ENCODE data around the gene DEGS1. TPM values are rescaled to one million over a fixed set of nuclear protein-coding genes. Genes with fewer than 3 reads are reported as not detected.

The DEGS1 gene
- total and polyA plus RNA-seq, 2 experiments from 2014 or later, result 88.7 to 107 TPM

- Histone ChIP-seq H2AFZ (no peak overlapping the region), H3K9me3 (ENCODE audit: low read depth) (no peaks in the 10 kb centered on the region), H3K27ac (peak overlapping the region; percentile 83), H3K36me3 (replicated peaks; ENCODE audit: insufficient read depth, low read depth) (no peaks in the 10 kb centered on the region), H3K4me1 (ENCODE audit: insufficient read depth) (peaks cover 33% of the 10 kb centered on the region), H3K27me3 (no peaks in the 10 kb centered on the region), H4K20me1 (ENCODE audit: insufficient read depth, poor library complexity, severe bottlenecking) (no peaks in the 10 kb centered on the region), H3K9me2 (replicated peaks; ENCODE audit: insufficient read depth) (no peaks in the 10 kb centered on the region), H3K79me2 (no peaks in the 10 kb centered on the region), H3K4me2 (no peak overlapping the region), H3K4me3 (no peak overlapping the region)
- no peak for TF ChIP-seq EZH2 (IDR thresholded peaks at IDR 0.05; ENCODE audit: borderline replicate concordance)
- no peak for TF ChIP-seq EZH2phosphoT487 (IDR thresholded peaks at IDR 0.05; ENCODE audit: low read depth, severe bottlenecking, unreplicated experiment)
- TF ChIP-seq, protein P1, sequence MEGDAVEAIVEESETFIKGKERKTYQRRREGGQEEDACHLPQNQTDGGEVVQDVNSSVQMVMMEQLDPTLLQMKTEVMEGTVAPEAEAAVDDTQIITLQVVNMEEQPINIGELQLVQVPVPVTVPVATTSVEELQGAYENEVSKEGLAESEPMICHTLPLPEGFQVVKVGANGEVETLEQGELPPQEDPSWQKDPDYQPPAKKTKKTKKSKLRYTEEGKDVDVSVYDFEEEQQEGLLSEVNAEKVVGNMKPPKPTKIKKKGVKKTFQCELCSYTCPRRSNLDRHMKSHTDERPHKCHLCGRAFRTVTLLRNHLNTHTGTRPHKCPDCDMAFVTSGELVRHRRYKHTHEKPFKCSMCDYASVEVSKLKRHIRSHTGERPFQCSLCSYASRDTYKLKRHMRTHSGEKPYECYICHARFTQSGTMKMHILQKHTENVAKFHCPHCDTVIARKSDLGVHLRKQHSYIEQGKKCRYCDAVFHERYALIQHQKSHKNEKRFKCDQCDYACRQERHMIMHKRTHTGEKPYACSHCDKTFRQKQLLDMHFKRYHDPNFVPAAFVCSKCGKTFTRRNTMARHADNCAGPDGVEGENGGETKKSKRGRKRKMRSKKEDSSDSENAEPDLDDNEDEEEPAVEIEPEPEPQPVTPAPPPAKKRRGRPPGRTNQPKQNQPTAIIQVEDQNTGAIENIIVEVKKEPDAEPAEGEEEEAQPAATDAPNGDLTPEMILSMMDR (IDR thresholded peaks at IDR 0.05; ENCODE audit: poor library complexity), result no peak
- 56% methylated on average over 4 of the region's 4 CpGs for WGBS (ENCODE audit: low lambda C conversion rate, missing lambda C conversion rate)
- peak; percentile 52 for DNase-seq (ENCODE audit: low spot score)
Observed at GRCh38 chr1:224213438-224214119, 30.5 kb downstream of the DEGS1 start.

DNA sequence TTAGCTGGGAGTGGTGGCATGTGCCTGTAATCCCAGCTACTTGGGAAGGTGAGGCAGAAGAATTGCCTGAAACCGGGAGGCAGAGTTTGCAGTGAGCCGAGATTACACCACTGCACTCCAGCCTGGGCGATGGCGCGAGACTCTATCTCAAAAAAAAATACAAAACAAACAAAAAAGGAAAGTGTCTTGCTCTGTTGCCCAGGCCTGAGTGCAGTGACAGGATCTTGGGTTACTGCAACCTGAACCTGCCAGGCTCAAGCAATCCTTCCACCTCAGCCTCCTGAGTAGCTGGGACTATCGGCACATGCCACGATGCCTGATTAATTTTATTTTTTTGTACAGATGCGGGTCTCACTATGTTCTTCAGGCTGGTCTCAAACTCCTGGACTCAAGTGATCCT, 33.3 kb downstream of the DEGS1 start:
- Histone ChIP-seq H3K79me2 (no peaks in the 10 kb centered on the region), H3K4me2 (no peak overlapping the region), H3K4me3 (no peak overlapping the region), H3K36me3 (replicated peaks; ENCODE audit: insufficient read depth, low read depth) (no peaks in the 10 kb centered on the region), H3K27ac (no peak overlapping the region), H3K9me3 (ENCODE audit: low read depth) (no peaks in the 10 kb centered on the region), H3K4me1 (ENCODE audit: insufficient read depth) (peaks cover 25% of the 10 kb centered on the region), H4K20me1 (ENCODE audit: insufficient read depth, poor library complexity, severe bottlenecking) (no peaks in the 10 kb centered on the region), H3K9me2 (replicated peaks; ENCODE audit: insufficient read depth) (no peaks in the 10 kb centered on the region), H2AFZ (no peak overlapping the region), H3K27me3 (no peaks in the 10 kb centered on the region)
- no peak for DNase-seq (ENCODE audit: low spot score)
- 98% methylated on average over 7 of the region's 8 CpGs for WGBS (ENCODE audit: low lambda C conversion rate, missing lambda C conversion rate)
- TF ChIP-seq, protein P1 (IDR thresholded peaks at IDR 0.05; ENCODE audit: poor library complexity), result no peak
- no peak for TF ChIP-seq EZH2phosphoT487 (IDR thresholded peaks at IDR 0.05; ENCODE audit: low read depth, severe bottlenecking, unreplicated experiment)
- no peak for TF ChIP-seq EZH2 (IDR thresholded peaks at IDR 0.05; ENCODE audit: borderline replicate concordance)

GRCh38 chr1:224217655-224218623, 34.9 kb downstream of the DEGS1 start:
- Histone ChIP-seq H3K9me3 (ENCODE audit: low read depth) (no peaks in the 10 kb centered on the region), H3K4me2 (no peak overlapping the region), H3K4me3 (no peak overlapping the region), H2AFZ (peak overlapping the region; percentile 46), H3K4me1 (ENCODE audit: insufficient read depth) (peaks cover 13% of the 10 kb centered on the region), H3K36me3 (replicated peaks; ENCODE audit: insufficient read depth, low read depth) (no peaks in the 10 kb centered on the region), H4K20me1 (ENCODE audit: insufficient read depth, poor library complexity, severe bottlenecking) (no peaks in the 10 kb centered on the region), H3K27ac (peak overlapping the region; percentile 12), H3K9me2 (replicated peaks; ENCODE audit: insufficient read depth) (no peaks in the 10 kb centered on the region), H3K79me2 (no peaks in the 10 kb centered on the region), H3K27me3 (no peaks in the 10 kb centered on the region)
- TF ChIP-seq EZH2phosphoT487 (IDR thresholded peaks at IDR 0.05; ENCODE audit: low read depth, severe bottlenecking, unreplicated experiment) (no peak), EZH2 (IDR thresholded peaks at IDR 0.05; ENCODE audit: borderline replicate concordance) (no peak)
- TF ChIP-seq, protein P1 (IDR thresholded peaks at IDR 0.05; ENCODE audit: poor library complexity), result no peak
- WGBS (ENCODE audit: low lambda C conversion rate, missing lambda C conversion rate), result 85% methylated on average over 11 of the region's 11 CpGs
- DNase-seq (ENCODE audit: low spot score), result no peak

Measured in hepatocyte (in vitro differentiated cells).